ENCODE measurements around the gene EPHA3. TPM values are rescaled to one million over a fixed set of nuclear protein-coding genes. Genes with fewer than 3 reads are reported as not detected.

The EPHA3 gene
- total RNA-seq, 4 donors from 2014 or later = 0.85 to 1.4 (median 0.96) TPM

- Histone ChIP-seq H3K27me3 (no peaks in the 10 kb centered on the region), H3K27ac (no peak overlapping the region), H3K4me3 (no peak overlapping the region), H3K4me1 (no peaks in the 10 kb centered on the region), H3K36me3 (no peaks in the 10 kb centered on the region), H3K9me3 (no peaks in the 10 kb centered on the region)
- no peak for TF ChIP-seq POLR2A (IDR thresholded peaks at IDR 0.05)
- TF ChIP-seq CTCF (IDR thresholded peaks at IDR 0.05) = no peak
- TF ChIP-seq POLR2AphosphoS5 (IDR thresholded peaks at IDR 0.05) = no peak
- no peak for DNase-seq (ENCODE audit: low spot score in 2 of 2)
These were observed 127.2 kb downstream of the EPHA3 start for GRCh38 chr3:89234620-89235019.

- no peaks in the 10 kb centered on the region for H3K9me3 ChIP-seq
- 42% methylated on average over 2 of the region's 2 CpGs for WGBS
- no peaks in the 10 kb centered on the region for H3K27me3 ChIP-seq
- TF ChIP-seq POLR2A (IDR thresholded peaks at IDR 0.05) = no peak
- no peak overlapping the region for H3K27ac ChIP-seq
- H3K4me1 ChIP-seq = no peaks in the 10 kb centered on the region
- H3K36me3 ChIP-seq = no peaks in the 10 kb centered on the region
- no peak for DNase-seq (ENCODE audit: low spot score in 2 of 2)
- no peak overlapping the region for H3K4me3 ChIP-seq
These were observed 131.4 kb downstream of the EPHA3 start for GRCh38 chr3:89238846-89239245.

GRCh38 chr3:89239774-89240173 is 132.4 kb downstream of the EPHA3 start:
- Histone ChIP-seq H3K9me3 (no peaks in the 10 kb centered on the region), H3K4me3 (no peak overlapping the region), H3K4me1 (no peaks in the 10 kb centered on the region), H3K27me3 (no peaks in the 10 kb centered on the region), H3K27ac (no peak overlapping the region), H3K36me3 (no peaks in the 10 kb centered on the region)
- no peak for TF ChIP-seq CTCF (IDR thresholded peaks at IDR 0.05)
- no peak for TF ChIP-seq POLR2AphosphoS5 (IDR thresholded peaks at IDR 0.05)
- TF ChIP-seq POLR2A (IDR thresholded peaks at IDR 0.05) = no peak
- no peak for DNase-seq (ENCODE audit: low spot score in 2 of 2)
- WGBS = 66% methylated on average over 1 of the region's 1 CpG

- Histone ChIP-seq H3K27ac (no peak overlapping the region), H3K4me3 (no peak overlapping the region), H3K4me1 (no peaks in the 10 kb centered on the region), H3K9me3 (no peaks in the 10 kb centered on the region), H3K36me3 (no peaks in the 10 kb centered on the region), H3K27me3 (no peaks in the 10 kb centered on the region)
- 97% methylated on average over 2 of the region's 2 CpGs for WGBS
- TF ChIP-seq POLR2AphosphoS5 (IDR thresholded peaks at IDR 0.05) = no peak
- TF ChIP-seq EP300 (IDR thresholded peaks at IDR 0.05) = no peak
- no peak for TF ChIP-seq CTCF (IDR thresholded peaks at IDR 0.05)
- no peak for TF ChIP-seq POLR2A (IDR thresholded peaks at IDR 0.05)
- DNase-seq (ENCODE audit: low spot score in 2 of 2) = no peak
These were observed 138.2 kb downstream of the EPHA3 start for GRCh38 chr3:89245612-89246011.

- TF ChIP-seq POLR2AphosphoS5 (IDR thresholded peaks at IDR 0.05) (no peak), EP300 (IDR thresholded peaks at IDR 0.05) (no peak), POLR2A (IDR thresholded peaks at IDR 0.05) (no peak), CTCF (IDR thresholded peaks at IDR 0.05) (no peak)
- H3K27ac ChIP-seq = no peak overlapping the region
- H3K36me3 ChIP-seq = no peaks in the 10 kb centered on the region
- no peak overlapping the region for H3K4me3 ChIP-seq
- no peaks in the 10 kb centered on the region for H3K4me1 ChIP-seq
- no peaks in the 10 kb centered on the region for H3K9me3 ChIP-seq
- DNase-seq (ENCODE audit: low spot score in 2 of 2) = no peak
- no peaks in the 10 kb centered on the region for H3K27me3 ChIP-seq
- WGBS = 93% methylated on average over 1 of the region's 1 CpG
These were observed 138.9 kb downstream of the EPHA3 start for GRCh38 chr3:89246326-89246725.

GRCh38 chr3:89250742-89251141 is 143.3 kb downstream of the EPHA3 start:
- H3K36me3 ChIP-seq = no peaks in the 10 kb centered on the region
- H3K27ac ChIP-seq = no peak overlapping the region
- no peaks in the 10 kb centered on the region for H3K4me1 ChIP-seq
- no peak for DNase-seq (ENCODE audit: low spot score in 2 of 2)
- no peaks in the 10 kb centered on the region for H3K9me3 ChIP-seq
- no peak overlapping the region for H3K4me3 ChIP-seq
- TF ChIP-seq POLR2A (IDR thresholded peaks at IDR 0.05) (no peak), EP300 (IDR thresholded peaks at IDR 0.05) (no peak), CTCF (IDR thresholded peaks at IDR 0.05) (no peak), POLR2AphosphoS5 (IDR thresholded peaks at IDR 0.05) (no peak)
- 74% methylated on average over 1 of the region's 1 CpG for WGBS
- H3K27me3 ChIP-seq = no peaks in the 10 kb centered on the region

All from suprapubic skin (tissue), 4 donors.